VCaP (cell line): ENCODE measurements around the gene SLC18A2.
A peak's percentile ranks its signal among the peaks of the same experiment; 100 is the strongest.

ENCODE experiments used
- H3K27ac ChIP-seq: fragments of 450-650 bp; 2 replicates; pipeline ENCODE4 v1.5.1; 2017
- CTCF ChIP-seq: fragments of 450-650 bp; conservative IDR thresholded peaks from 2 replicates; pipeline ENCODE4 v1.5.1; 2017; ENCODE audit warnings: mild to moderate bottlenecking, moderate library complexity

SLC18A2 gene

DNA sequence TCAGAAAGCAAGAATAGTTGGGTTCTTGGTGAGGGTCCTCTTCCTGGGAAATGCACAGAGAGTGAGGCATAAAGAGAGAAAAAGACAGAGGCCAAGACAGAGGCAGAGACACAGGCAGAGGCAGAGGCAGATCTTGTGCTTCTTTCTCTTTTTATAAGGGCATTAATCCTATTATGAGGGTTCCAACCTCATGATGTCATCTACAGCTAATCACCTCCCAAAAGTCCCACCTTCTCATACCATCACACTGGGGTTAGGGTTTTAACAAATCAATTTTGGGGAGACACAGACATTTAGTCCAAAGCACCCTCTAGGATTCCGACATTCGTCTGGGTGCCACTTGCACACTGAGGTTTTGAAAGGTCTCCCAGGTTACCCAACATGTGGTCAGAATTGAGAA lies 25.8 kb upstream of the SLC18A2 start:
- TF ChIP-seq CTCF: no peak
- no peak overlapping the region for H3K27ac ChIP-seq

GRCh38 chr10:117216028-117216427 lies 24.9 kb upstream of the SLC18A2 start:
- no peak overlapping the region for H3K27ac ChIP-seq
- no peak for TF ChIP-seq CTCF

- peak; percentile 94 for TF ChIP-seq CTCF
- H3K27ac ChIP-seq: no peak overlapping the region
Measured at GRCh38 chr10:117216611-117217195, 24.2 kb upstream of the SLC18A2 start.

- no peak for TF ChIP-seq CTCF
- H3K27ac ChIP-seq: no peak overlapping the region
Measured at GRCh38 chr10:117217196-117217761, 23.6 kb upstream of the SLC18A2 start.

DNA sequence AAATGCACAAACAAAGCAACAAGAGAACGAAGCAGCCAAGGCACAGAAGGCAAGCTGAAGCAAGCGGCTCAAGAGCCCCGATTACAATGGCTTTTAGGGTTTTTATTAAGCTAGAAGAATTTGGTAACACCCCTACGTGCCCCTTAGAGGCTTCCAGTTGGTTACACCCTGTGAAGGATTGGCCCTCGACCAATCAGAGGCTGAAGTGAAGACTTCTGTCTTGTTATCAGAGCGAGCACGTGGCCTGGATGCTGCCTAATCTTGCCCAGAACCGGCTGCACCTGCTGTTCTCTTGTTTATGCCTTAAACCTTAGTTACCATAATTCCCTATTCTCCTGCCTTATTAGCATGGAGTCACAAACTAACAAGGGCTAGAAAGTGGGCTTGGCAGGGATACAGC lies 22.3 kb upstream of the SLC18A2 start:
- H3K27ac ChIP-seq: no peak overlapping the region
- TF ChIP-seq CTCF: no peak

- TF ChIP-seq CTCF: no peak
- H3K27ac ChIP-seq: no peak overlapping the region
Measured at GRCh38 chr10:117221156-117221711, 19.7 kb upstream of the SLC18A2 start.

DNA sequence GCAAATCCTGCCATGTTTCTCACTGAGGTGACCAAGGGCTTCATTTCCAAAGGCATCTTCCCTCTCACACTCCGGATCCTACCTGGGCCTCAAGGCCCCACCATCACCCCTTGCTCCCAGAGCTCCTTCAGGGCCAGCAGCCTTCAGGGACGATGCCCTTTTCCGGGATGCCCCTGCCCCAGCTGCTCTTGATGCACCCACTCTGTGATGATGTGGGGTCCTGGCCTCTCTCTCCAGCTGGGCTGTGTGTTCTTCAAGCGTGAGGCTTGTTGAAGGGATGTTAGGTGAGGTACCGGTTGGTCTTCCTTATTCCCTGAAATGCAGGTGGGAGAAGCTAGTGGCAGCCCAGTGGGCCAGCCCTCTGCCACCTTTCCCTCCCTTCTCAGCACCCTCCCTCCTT lies 18.4 kb upstream of the SLC18A2 start:
- TF ChIP-seq CTCF: no peak
- peak overlapping the region; percentile 52 for H3K27ac ChIP-seq
